Spinal cord (tissue), 10 donors: ENCODE data around the gene TTC32. TPM values are rescaled to one million over a fixed set of nuclear protein-coding genes. Genes with fewer than 3 reads are reported as not detected.
"Not testable (repeated sequence)": the region's sequence is repeated elsewhere in the genome, so short reads cannot be mapped to it uniquely, and the experiment has no call there.

ENCODE experiments used
- DNase-seq, 6 donors: peaks; one replicate each; pipeline versions ENCODE4 v3.0.0 to v3.0.0-alpha.2; 2013 to 2015; ENCODE audit warnings: low spot score in 6 of 6, low read depth in 4 of 6
- H3K27ac ChIP-seq: one replicate; pipeline ENCODE4 v1.5.1; 2013; ENCODE audit warnings: low read depth, low read length, control low read depth
- H3K27me3 ChIP-seq: one replicate; pipeline ENCODE4 v1.6.1; 2013; ENCODE audit warnings: low read length; ENCODE audit not compliant: control insufficient read depth, insufficient read depth
- H3K36me3 ChIP-seq: one replicate; pipeline ENCODE4 v1.6.1; 2013; ENCODE audit warnings: low read length; ENCODE audit not compliant: control insufficient read depth, insufficient read depth
- H3K4me1 ChIP-seq: one replicate; pipeline ENCODE4 v1.6.1; 2013; ENCODE audit warnings: low read length; ENCODE audit not compliant: control insufficient read depth, insufficient read depth
- H3K4me3 ChIP-seq: one replicate; pipeline ENCODE4 v1.5.1; 2013; ENCODE audit warnings: low read depth, low read length, control low read depth
- H3K9me3 ChIP-seq: one replicate; pipeline ENCODE4 v1.6.1; 2013; ENCODE audit warnings: low read length; ENCODE audit not compliant: control insufficient read depth, insufficient read depth
- WGBS: methylation state at CpG from one replicate; pipeline ENCODE4 v1.1.5; 2013; ENCODE audit warnings: missing lambda C conversion rate; ENCODE audit not compliant: insufficient coverage; 5-methylcytosine and 5-hydroxymethylcytosine counted together
- polyA plus RNA-seq, 2 donors: library from polyadenylated mRNA; unstranded; fragments of 120-200 nt; gene quantifications; one replicate each; pipeline ENCODE4 v1.2.1, GENCODE V29; 2013; ENCODE audit not compliant: insufficient read length in 2 of 2
- total RNA-seq, 2 donors: library from RNA; depleted of rRNA in 1 of 2; stranded (reverse); fragments of 120-200 nt in 1 of 2; fragments of >200 nt in 1 of 2; gene quantifications; one replicate each; pipeline versions ENCODE4 v1.2.3 to v1.2.4, GENCODE V29; 2013 to 2014
- donor health status: healthy.

TTC32 gene
- total and polyA plus RNA-seq, 4 donors = 10.7 to 34.2 (median 21.8) TPM

- WGBS = no CpG with 5 or more reads among the region's 4 CpGs
- Histone ChIP-seq H3K36me3 (peaks cover 2% of the 10 kb centered on the region), H3K27me3 (no peaks in the 10 kb centered on the region), H3K4me3 (no peak overlapping the region), H3K27ac (no peak overlapping the region), H3K9me3 (no peaks in the 10 kb centered on the region), H3K4me1 (no peaks in the 10 kb centered on the region)
- DNase-seq = no peak
Observed at GRCh38 chr2:19888831-19889230, 13.0 kb downstream of the TTC32 start.

- DNase-seq = peak in 1 of 6 donors; percentile 18
- 70% methylated on average over 5 of the region's 7 CpGs for WGBS
- Histone ChIP-seq H3K36me3 (peaks cover 2% of the 10 kb centered on the region), H3K27me3 (no peaks in the 10 kb centered on the region), H3K4me3 (no peak overlapping the region), H3K4me1 (no peaks in the 10 kb centered on the region), H3K27ac (no peak overlapping the region), H3K9me3 (no peaks in the 10 kb centered on the region)
Observed at GRCh38 chr2:19887510-19887909, 14.3 kb downstream of the TTC32 start.

GRCh38 chr2:19886261-19886660 is 15.5 kb downstream of the TTC32 start:
- peaks cover 2% of the 10 kb centered on the region for H3K36me3 ChIP-seq
- 86% methylated on average over 10 of the region's 11 CpGs for WGBS

GRCh38 chr2:19885791-19886190 is 16.0 kb downstream of the TTC32 start:
- H3K27me3 ChIP-seq = no peaks in the 10 kb centered on the region
- peaks cover 2% of the 10 kb centered on the region for H3K36me3 ChIP-seq
- no peak overlapping the region for H3K27ac ChIP-seq
- DNase-seq = no peak
- H3K4me3 ChIP-seq = no peak overlapping the region
- 83% methylated on average over 6 of the region's 7 CpGs for WGBS
- H3K9me3 ChIP-seq = no peaks in the 10 kb centered on the region
- no peaks in the 10 kb centered on the region for H3K4me1 ChIP-seq

More at GRCh38 chr2:19886261-19886660, 15.5 kb downstream of the TTC32 start:
- no peak for DNase-seq
- Histone ChIP-seq H3K4me3 (no peak overlapping the region), H3K27ac (no peak overlapping the region), H3K4me1 (no peaks in the 10 kb centered on the region), H3K27me3 (no peaks in the 10 kb centered on the region), H3K9me3 (no peaks in the 10 kb centered on the region)

GRCh38 chr2:19883971-19884720 is 17.6 kb downstream of the TTC32 start:
- no peak for DNase-seq
- no peaks in the 10 kb centered on the region for H3K27me3 ChIP-seq
- no peak overlapping the region for H3K27ac ChIP-seq
- no peaks in the 10 kb centered on the region for H3K9me3 ChIP-seq
- H3K36me3 ChIP-seq = peaks cover 2% of the 10 kb centered on the region
- H3K4me1 ChIP-seq = no peaks in the 10 kb centered on the region
- WGBS = 97% methylated on average over 8 of the region's 8 CpGs
- no peak overlapping the region for H3K4me3 ChIP-seq

- Histone ChIP-seq H3K27ac (no peak overlapping the region), H3K4me1 (no peaks in the 10 kb centered on the region)
- DNase-seq = no peak
Observed at GRCh38 chr2:19883486-19883885, 18.3 kb downstream of the TTC32 start.

GRCh38 chr2:19882286-19882685 is 19.5 kb downstream of the TTC32 start:
- no peak for DNase-seq
- no peaks in the 10 kb centered on the region for H3K27me3 ChIP-seq
- WGBS = 100% methylated on average over 1 of the region's 2 CpGs
- no peaks in the 10 kb centered on the region for H3K9me3 ChIP-seq
- no peaks in the 10 kb centered on the region for H3K4me1 ChIP-seq
- H3K27ac ChIP-seq = no peak overlapping the region
- no peak overlapping the region for H3K4me3 ChIP-seq
- H3K36me3 ChIP-seq = peaks cover 2% of the 10 kb centered on the region

More at GRCh38 chr2:19883486-19883885, 18.3 kb downstream of the TTC32 start:
- Histone ChIP-seq H3K9me3 (no peaks in the 10 kb centered on the region), H3K36me3 (peaks cover 2% of the 10 kb centered on the region), H3K4me3 (no peak overlapping the region), H3K27me3 (no peaks in the 10 kb centered on the region)
- WGBS = 60% methylated on average over 2 of the region's 2 CpGs

GRCh38 chr2:19881908-19882265 is 19.9 kb downstream of the TTC32 start:
- H3K9me3 ChIP-seq = no peaks in the 10 kb centered on the region
- no CpG with 5 or more reads among the region's 2 CpGs for WGBS
- H3K36me3 ChIP-seq = peaks cover 2% of the 10 kb centered on the region
- no peak for DNase-seq
- no peaks in the 10 kb centered on the region for H3K27me3 ChIP-seq
- H3K27ac ChIP-seq = no peak overlapping the region
- H3K4me3 ChIP-seq = no peak overlapping the region
- no peaks in the 10 kb centered on the region for H3K4me1 ChIP-seq

GRCh38 chr2:19881221-19881907 is 20.4 kb downstream of the TTC32 start:
- Histone ChIP-seq H3K9me3 (no peaks in the 10 kb centered on the region), H3K4me3 (no peak overlapping the region), H3K36me3 (peaks cover under 1% of the 10 kb centered on the region), H3K4me1 (no peaks in the 10 kb centered on the region), H3K27me3 (no peaks in the 10 kb centered on the region), H3K27ac (no peak overlapping the region)
- DNase-seq = no peak
- 89% methylated on average over 2 of the region's 2 CpGs for WGBS

- not testable (repeated sequence) for DNase-seq, H3K9me3 ChIP-seq
Observed at GRCh38 chr2:19880191-19880590, 21.6 kb downstream of the TTC32 start.

More at GRCh38 chr2:19880191-19880590, 21.6 kb downstream of the TTC32 start:
- H3K4me1 ChIP-seq, H3K27me3 ChIP-seq, H3K4me3 ChIP-seq, H3K27ac ChIP-seq, H3K36me3 ChIP-seq: not testable (repeated sequence)
